LoVo (cell line): ENCODE measurements around the gene ANO4.
"Not testable (repeated sequence)": the region's sequence is repeated elsewhere in the genome, so short reads cannot be mapped to it uniquely, and the experiment has no call there.

Experiments used
- DNase-seq: peaks from one replicate; pipeline ENCODE4 v3.0.0-alpha.2; 2016; ENCODE audit warnings: low spot score

The ANO4 gene

GRCh38 chr12:101089271-101089670 is 294.7 kb downstream of the ANO4 start:
- DNase-seq, result no peak

GRCh38 chr12:101090222-101090621 is 295.6 kb downstream of the ANO4 start:
- DNase-seq, result not testable (repeated sequence)

- DNase-seq, result no peak
These were observed 303.4 kb downstream of the ANO4 start for GRCh38 chr12:101097829-101098580.

- DNase-seq, result no peak
These were observed 312.6 kb downstream of the ANO4 start for GRCh38 chr12:101107032-101107763.

- DNase-seq, result no peak
These were observed 313.6 kb downstream of the ANO4 start for GRCh38 chr12:101108130-101108529.

- no peak for DNase-seq
These were observed 316.3 kb downstream of the ANO4 start for GRCh38 chr12:101110866-101111265.

GRCh38 chr12:101111441-101111840 is 316.9 kb downstream of the ANO4 start:
- DNase-seq, result no peak

GRCh38 chr12:101115326-101115725 is 320.8 kb downstream of the ANO4 start:
- DNase-seq, result no peak

- no peak for DNase-seq
These were observed 322.3 kb downstream of the ANO4 start for GRCh38 chr12:101116911-101117310.

GRCh38 chr12:101117842-101118241 is 323.3 kb downstream of the ANO4 start:
- no peak for DNase-seq

GRCh38 chr12:101127521-101128219 is 333.1 kb downstream of the ANO4 start:
- no peak for DNase-seq

- not testable (repeated sequence) for DNase-seq
These were observed 351.3 kb downstream of the ANO4 start for GRCh38 chr12:101145777-101146431.

GRCh38 chr12:101165319-101165718 is 370.7 kb downstream of the ANO4 start:
- no peak for DNase-seq

GRCh38 chr12:101166866-101167265 is 372.3 kb downstream of the ANO4 start:
- DNase-seq, result no peak

- no peak for DNase-seq
These were observed 373.4 kb downstream of the ANO4 start for GRCh38 chr12:101168001-101168400.

GRCh38 chr12:101172316-101172715 is 377.7 kb downstream of the ANO4 start:
- no peak for DNase-seq

- no peak for DNase-seq
These were observed 378.7 kb downstream of the ANO4 start for GRCh38 chr12:101173197-101173749.

- no peak for DNase-seq
These were observed 380.0 kb downstream of the ANO4 start for GRCh38 chr12:101174541-101174940.
